HepG2 (cell line): ENCODE results near the gene TSPAN13. TPM values are rescaled to one million over a fixed set of nuclear protein-coding genes. Genes with fewer than 3 reads are reported as not detected.

Source experiments
- ATAC-seq: fragments of 200-7000 bp; cut with Tn5 transposase; 3 replicates; pipeline ENCODE4 v1.9.1; 2020; ENCODE audit warnings: mild to moderate bottlenecking, moderate library complexity
- BruUV-seq: library from RNA; stranded (reverse); fragments of 400-500 nt; replicated peaks from 2 replicates; lab custom pipeline; 2021; lab: Mats Ljungman, UMichigan
- CTCF ChIA-PET: fragments of 300-600 bp; formaldehyde crosslinking; extraction: SDS; loops from one replicate; lab custom pipeline; 2021; ENCODE audit warnings: low total read pairs, inconsistent platforms, low intra/inter-chr PET ratio; lab: Yijun Ruan, JAX
- POLR2A ChIA-PET: fragments of 350-600 bp; sonication (Branson Sonifier 250); formaldehyde crosslinking; loops from one replicate; lab custom pipeline; 2020; ENCODE audit warnings: antibody characterized with exemption, inconsistent platforms; lab: Yijun Ruan, JAX
- DNase-seq: peaks from one replicate; pipeline ENCODE4 v3.0.0-alpha.2; 2015; ENCODE audit warnings: low spot score
- FAIRE-seq: peaks from 3 replicates; lab custom pipeline; 2011; peaks lifted over from hg19 to GRCh38; lab: Jason Lieb, UNC
- H2AFZ ChIP-seq: one replicate; pipeline ENCODE4 v1.6.1; 2011; ENCODE audit warnings: low read length, inconsistent platforms
- H3K27ac ChIP-seq: fragments of 300-600 bp; 3 replicates; pipeline ENCODE4 v1.8.0; 2011; ENCODE audit warnings: mixed run types, mild to moderate bottlenecking, mixed read lengths, low read length, inconsistent platforms; ENCODE audit not compliant: insufficient read depth; ENCODE audit errors: extremely low read length
- H3K27me3 ChIP-seq, 2 experiments: fragments of 200-600 bp in 1 of 2; 2 replicates in 1 of 2; 3 replicates in 1 of 2; pipeline versions ENCODE4 v1.6.0 to v1.8.0; 2011; ENCODE audit warnings: low read length in 2 of 2, mild to moderate bottlenecking in 2 of 2, moderate library complexity in 2 of 2, inconsistent platforms in 1 of 2; ENCODE audit not compliant: insufficient read depth in 2 of 2, control insufficient read depth in 1 of 2
- H3K36me3 ChIP-seq, 2 experiments: fragments of 200-600 bp in 1 of 2; replicated peaks in 1 of 2; 2 replicates in 1 of 2; 3 replicates in 1 of 2; pipeline versions ENCODE4 v1.5.1 to v1.8.0; 2011; ENCODE audit warnings: low read length in 2 of 2, inconsistent platforms in 1 of 2; ENCODE audit not compliant: insufficient read depth in 2 of 2, control insufficient read depth in 1 of 2
- H3K4me1 ChIP-seq: 2 replicates; pipeline ENCODE4 v1.5.1; 2012; ENCODE audit warnings: low read length, inconsistent platforms; ENCODE audit not compliant: insufficient read depth
- H3K4me2 ChIP-seq: 2 replicates; pipeline ENCODE4 v1.6.0; 2011; ENCODE audit warnings: low read depth, low read length, inconsistent platforms
- H3K4me3 ChIP-seq, 3 experiments: fragments of 200-600 bp in 1 of 3; sonication (generic), shearing (Covaris generic) in 1 of 3; replicated peaks in 1 of 3; 2 replicates each; pipeline ENCODE4 v1.5.1; 2011 to 2016; ENCODE audit warnings: low read length in 3 of 3, inconsistent platforms in 2 of 3, low read depth in 2 of 3, mild to moderate bottlenecking in 2 of 3, control low read depth in 1 of 3, mixed read lengths in 1 of 3; ENCODE audit not compliant: insufficient read depth in 1 of 3
- H3K79me2 ChIP-seq: one replicate; pipeline ENCODE4 v1.6.1; 2011; ENCODE audit warnings: low read length, inconsistent platforms; ENCODE audit not compliant: insufficient read depth
- H3K9ac ChIP-seq: 2 replicates; pipeline ENCODE4 v1.6.0; 2011; ENCODE audit warnings: mild to moderate bottlenecking, low read depth, low read length, inconsistent platforms; ENCODE audit not compliant: insufficient read depth
- H3K9me3 ChIP-seq: 2 replicates; pipeline ENCODE4 v1.5.1; 2012; ENCODE audit warnings: mild to moderate bottlenecking, low read length
- H4K20me1 ChIP-seq: 2 replicates; pipeline ENCODE4 v1.6.0; 2011; ENCODE audit warnings: inconsistent platforms, mild to moderate bottlenecking, low read length, moderate library complexity; ENCODE audit not compliant: insufficient read depth
- CHCHD3 ChIP-seq: sonication (generic); formaldehyde crosslinking; IDR thresholded peaks from 2 replicates; pipeline ENCODE4 v1.8.0; 2022; ENCODE audit warnings: mild to moderate bottlenecking, missing genetic modification reagents, moderate library complexity
- CREM ChIP-seq, 2 experiments: sonication (generic) in 1 of 2; formaldehyde crosslinking in 1 of 2; IDR thresholded peaks; 2 replicates each; pipeline versions ENCODE4 v1.4.0 to v1.6.1; 2016 to 2020; ENCODE audit warnings: antibody characterized with exemption in 1 of 2, mild to moderate bottlenecking in 1 of 2, missing genetic modification reagents in 1 of 2
- DRAP1 ChIP-seq: IDR thresholded peaks from 2 replicates; pipeline ENCODE4 v1.6.1; 2016; ENCODE audit warnings: missing genetic modification reagents, missing compliant biosample characterization
- ELF3 ChIP-seq: IDR thresholded peaks from 2 replicates; pipeline ENCODE4 v1.6.1; 2016; ENCODE audit warnings: missing genetic modification reagents, missing compliant biosample characterization
- EP300 ChIP-seq, 3 experiments: sonication (generic) in 1 of 3; formaldehyde crosslinking in 1 of 3; IDR thresholded peaks; 2 replicates each; pipeline versions ENCODE4 v1.5.1 to v1.6.1; 2011 to 2020; ENCODE audit warnings: low read depth in 2 of 3, low read length in 2 of 3, borderline replicate concordance in 1 of 3, improper control_type of control experiment in 1 of 3, mild to moderate bottlenecking in 1 of 3, missing genetic modification reagents in 1 of 3, moderate library complexity in 1 of 3
- GLMP ChIP-seq: sonication (generic); formaldehyde crosslinking; IDR thresholded peaks from 2 replicates; pipeline ENCODE4 v1.9.0; 2021; ENCODE audit warnings: missing genetic modification reagents, mild to moderate bottlenecking, borderline replicate concordance
- LCORL ChIP-seq, 2 experiments: fragments of 450-650 bp in 1 of 2; sonication (generic) in 1 of 2; formaldehyde crosslinking in 1 of 2; IDR thresholded peaks; 2 replicates each; pipeline versions ENCODE4 v1.5.0 to v1.6.1; 2017 to 2020; ENCODE audit warnings: antibody characterized with exemption in 1 of 2, missing genetic modification reagents in 1 of 2
- NCOA2 ChIP-seq: sonication (generic); formaldehyde crosslinking; IDR thresholded peaks from 2 replicates; pipeline ENCODE4 v1.8.0; 2022; ENCODE audit warnings: inconsistent platforms
- NFYB ChIP-seq: sonication (generic); formaldehyde crosslinking; IDR thresholded peaks from 2 replicates; pipeline ENCODE4 v1.4.0; 2020; ENCODE audit warnings: missing genetic modification reagents
- RCOR2 ChIP-seq: IDR thresholded peaks from 2 replicates; pipeline ENCODE4 v1.6.1; 2016; ENCODE audit warnings: missing biosample characterization, missing genetic modification reagents
- SMAD9 ChIP-seq: sonication (generic); formaldehyde crosslinking; IDR thresholded peaks from 2 replicates; pipeline ENCODE4 v1.5.1; 2020; ENCODE audit warnings: mild to moderate bottlenecking, missing genetic modification reagents
- ZFP91 ChIP-seq: sonication (generic); formaldehyde crosslinking; IDR thresholded peaks from 2 replicates; pipeline ENCODE4 v1.9.0; 2022; ENCODE audit warnings: missing genetic modification reagents, mild to moderate bottlenecking, borderline replicate concordance
- ZNF367 ChIP-seq: sonication (generic); formaldehyde crosslinking; IDR thresholded peaks from 2 replicates; pipeline ENCODE4 v1.4.0; 2020; ENCODE audit warnings: missing genetic modification reagents, borderline replicate concordance
- ZNF513 ChIP-seq: sonication (generic); formaldehyde crosslinking; conservative IDR thresholded peaks from 2 replicates; pipeline ENCODE4 v1.5.0; 2020; ENCODE audit warnings: missing genetic modification reagents
- ZNF570 ChIP-seq: sonication (generic); formaldehyde crosslinking; IDR thresholded peaks from 2 replicates; pipeline ENCODE4 v1.4.0; 2020; ENCODE audit warnings: mild to moderate bottlenecking, missing genetic modification reagents, borderline replicate concordance
- ZNF574 ChIP-seq: sonication (generic); formaldehyde crosslinking; IDR thresholded peaks from 2 replicates; pipeline ENCODE4 v1.4.0; 2020; ENCODE audit warnings: missing genetic modification reagents
- ZNF607 ChIP-seq: sonication (generic); formaldehyde crosslinking; IDR thresholded peaks from 2 replicates; pipeline ENCODE4 v1.5.1; 2020; ENCODE audit warnings: missing genetic modification reagents, mild to moderate bottlenecking, borderline replicate concordance
- WGBS: methylation state at CpG from one replicate; pipeline ENCODE4 v1.1.6; 2017; ENCODE audit warnings: low lambda C conversion rate; 5-methylcytosine and 5-hydroxymethylcytosine counted together
- in situ Hi-C: cut with HindIII; loops from 2 replicates; pipeline ENCODE4 v1.10.0; 2017; ENCODE audit warnings: low pct_unique_long_range_greater_than_20kb; ENCODE audit not compliant: extremely low pct_ligation_motif_present
- intact Hi-C: fragments of 100-400 bp; cut with micrococcal nuclease; formaldehyde crosslinking; loops from one replicate; pipeline ENCODE4 v1.10.0; 2022; ENCODE audit not compliant: unreplicated experiment
- polyA plus RNA-seq, 8 experiments: library from polyadenylated mRNA; depleted of rRNA in 3 of 8; stranded (reverse) in 7 of 8; unstranded in 1 of 8; fragments of >200 nt; fragmentation: Illumina TruSeq in 4 of 8; extraction: Trizol in 4 of 8; gene quantifications; 2 replicates each; pipeline versions ENCODE4 v1.2.1 to v1.2.3, GENCODE V29; 2011 to 2016; ENCODE audit warnings: low read depth in 4 of 8, missing spikeins in 1 of 8, mixed read lengths in 1 of 8; ENCODE audit not compliant: insufficient read depth in 1 of 8
- total RNA-seq, 5 experiments: library from RNA; depleted of rRNA; stranded (reverse); fragments of >200 nt; fragmentation: Illumina TruSeq; extraction: Trizol; gene quantifications; 2 replicates each; pipeline ENCODE4 v1.2.3, GENCODE V29; 2016; ENCODE audit warnings: low read depth in 1 of 5

The TSPAN13 gene
- total and polyA plus RNA-seq, 2 of the 13 experiments (the other 11 are each of a cell fraction or from before 2014, with no cell fraction given), result 5.8 to 6.2 TPM

- in situ Hi-C loops (no loop called here), intact Hi-C loops (no loop called here)
- ATAC-seq (no peak), DNase-seq (no peak), FAIRE-seq (no peak)
- Histone ChIP-seq H3K4me3 (no peak overlapping the region), H3K4me1 (no peaks in the 10 kb centered on the region), H3K9me3 (no peaks in the 10 kb centered on the region), H3K9ac (no peak overlapping the region), H3K79me2 (no peaks in the 10 kb centered on the region), H3K36me3 (no peaks in the 10 kb centered on the region), H2AFZ (no peak overlapping the region), H4K20me1 (no peaks in the 10 kb centered on the region), H3K27ac (no peak overlapping the region), H3K27me3 (0 out of 5 replicates have a peak, but pooled peaks cover 0 to 3% of the 10 kb centered on the region in 2 experiments), H3K4me2 (no peak overlapping the region)
- BruUV-seq, result no TSS peak
- POLR2A ChIA-PET, result no interaction called here
- WGBS, result 0% methylated on average over 1 of the region's 1 CpG
- CTCF ChIA-PET, result no interaction called here
- TF ChIP-seq ZFP91 (CRISPR knock-in tag) (no peak), NCOA2 (CRISPR knock-in tag) (no peak), RCOR2 (CRISPR knock-in tag) (no peak), EP300 (IDR thresholded peaks at IDR 0.05; ENCODE audit: low read depth in 2 of 2, low read length in 2 of 2) (no peak), EP300 (CRISPR knock-in tag; IDR thresholded peaks at IDR 0.05; ENCODE audit: borderline replicate concordance) (no peak), ZNF367 (CRISPR knock-in tag) (no peak), SMAD9 (no peak), ZNF607 (CRISPR knock-in tag) (no peak), GLMP (no peak), NFYB (CRISPR knock-in tag) (no peak), ZNF513 (CRISPR knock-in tag) (no peak), CHCHD3 (no peak), LCORL (IDR thresholded peaks at IDR 0.05) (no peak), LCORL (CRISPR knock-in tag; IDR thresholded peaks at IDR 0.05) (no peak), ZNF570 (CRISPR knock-in tag) (no peak), DRAP1 (CRISPR knock-in tag) (no peak), ZNF574 (CRISPR knock-in tag) (no peak), ELF3 (CRISPR knock-in tag) (no peak), CREM (IDR thresholded peaks at IDR 0.05) (no peak), CREM (CRISPR knock-in tag; IDR thresholded peaks at IDR 0.05) (no peak)
Measured at GRCh38 chr7:16833373-16833772, 79.8 kb downstream of the TSPAN13 start.
